Fibroblast of lung (primary cell): ENCODE measurements around the gene PLA2G1B. TPM values are rescaled to one million over a fixed set of nuclear protein-coding genes. Genes with fewer than 3 reads are reported as not detected.

Source experiments
- DNase-seq, 2 donors: peaks; one replicate each; pipeline versions ENCODE4 v3.0.0 to v3.0.0-alpha.2; 2010; ENCODE audit warnings: low read depth in 2 of 2
- H2AFZ ChIP-seq: 2 replicates; pipeline ENCODE4 v1.5.1; 2012; ENCODE audit warnings: low read length, control low read depth, inconsistent platforms
- H3K27ac ChIP-seq: 2 replicates; pipeline ENCODE4 v1.5.1; 2011; ENCODE audit warnings: low read length, control low read depth; ENCODE audit not compliant: insufficient read depth
- H3K27me3 ChIP-seq: 2 replicates; pipeline ENCODE4 v1.5.1; 2011; ENCODE audit warnings: mild to moderate bottlenecking, low read length; ENCODE audit not compliant: control insufficient read depth, insufficient read depth
- H3K36me3 ChIP-seq: 2 replicates; pipeline ENCODE4 v1.5.1; 2011; ENCODE audit warnings: low read length; ENCODE audit not compliant: control insufficient read depth, insufficient read depth
- H3K4me1 ChIP-seq: 2 replicates; pipeline ENCODE4 v1.5.1; 2011; ENCODE audit warnings: low read length; ENCODE audit not compliant: control insufficient read depth, insufficient read depth; ENCODE audit errors: extremely low read depth
- H3K4me2 ChIP-seq: 2 replicates; pipeline ENCODE4 v1.5.1; 2011; ENCODE audit warnings: low read length, control low read depth; ENCODE audit not compliant: insufficient read depth; ENCODE audit errors: extremely low read depth
- H3K4me3 ChIP-seq, 4 experiments: fragments of 200-600 bp in 1 of 4; sonication (generic) in 1 of 4; replicated peaks in 1 of 4; 2 replicates each; pipeline ENCODE4 v1.5.1; 2011 to 2016; ENCODE audit warnings: low read length in 4 of 4, low read depth in 3 of 4, mild to moderate bottlenecking in 3 of 4, control low read depth in 2 of 4, inconsistent platforms in 1 of 4, mixed read lengths in 1 of 4; ENCODE audit not compliant: insufficient read depth in 1 of 4; ENCODE audit errors: control extremely low read depth in 1 of 4
- H3K79me2 ChIP-seq: 2 replicates; pipeline ENCODE4 v1.5.1; 2012; ENCODE audit warnings: mild to moderate bottlenecking, low read length, inconsistent platforms; ENCODE audit not compliant: control insufficient read depth, insufficient read depth
- H3K9ac ChIP-seq: 2 replicates; pipeline ENCODE4 v1.5.1; 2011; ENCODE audit warnings: mild to moderate bottlenecking, low read length, control low read depth; ENCODE audit not compliant: insufficient read depth
- H3K9me3 ChIP-seq: 2 replicates; pipeline ENCODE4 v1.5.1; 2012; ENCODE audit warnings: low read depth, low read length; ENCODE audit not compliant: control insufficient read depth, insufficient read depth
- H4K20me1 ChIP-seq: 2 replicates; pipeline ENCODE4 v1.5.1; 2011; ENCODE audit warnings: low read length; ENCODE audit not compliant: control insufficient read depth, insufficient read depth; ENCODE audit errors: extremely low read depth
- EZH2 ChIP-seq: IDR thresholded peaks from 2 replicates; pipeline ENCODE4 v1.5.1; 2012; ENCODE audit warnings: low read length, control low read depth, mild to moderate bottlenecking; ENCODE audit errors: missing control alignments
- polyA plus RNA-seq, 2 donors: library from polyadenylated mRNA; depleted of rRNA in 1 of 2; stranded (reverse) in 1 of 2; unstranded in 1 of 2; fragments of >200 nt; gene quantifications; 2 replicates each; pipeline ENCODE4 v1.2.1, GENCODE V29; 2011 to 2012; ENCODE audit warnings: missing spikeins in 1 of 2
- total RNA-seq: library from RNA; depleted of rRNA; stranded (reverse); fragments of >200 nt; gene quantifications from 2 replicates; pipeline ENCODE4 v1.2.1, GENCODE V29; 2014
- TF ChIP-seq, protein P1 (sequence below), 2 donors: IDR thresholded peaks in 1 of 2; conservative IDR thresholded peaks in 1 of 2; 1 replicate in 1 of 2; 2 replicates in 1 of 2; pipeline ENCODE4 v1.5.1; 2011 to 2012; ENCODE audit warnings: low read length in 2 of 2, control low read depth in 1 of 2, inconsistent platforms in 1 of 2, low read depth in 1 of 2, mild to moderate bottlenecking in 1 of 2

Gene PLA2G1B
- total and polyA plus RNA-seq, 2 donors (not counting 1 experiment from before 2014, with no cell fraction given) = 0.20 TPM; not detected in 1

DNA sequence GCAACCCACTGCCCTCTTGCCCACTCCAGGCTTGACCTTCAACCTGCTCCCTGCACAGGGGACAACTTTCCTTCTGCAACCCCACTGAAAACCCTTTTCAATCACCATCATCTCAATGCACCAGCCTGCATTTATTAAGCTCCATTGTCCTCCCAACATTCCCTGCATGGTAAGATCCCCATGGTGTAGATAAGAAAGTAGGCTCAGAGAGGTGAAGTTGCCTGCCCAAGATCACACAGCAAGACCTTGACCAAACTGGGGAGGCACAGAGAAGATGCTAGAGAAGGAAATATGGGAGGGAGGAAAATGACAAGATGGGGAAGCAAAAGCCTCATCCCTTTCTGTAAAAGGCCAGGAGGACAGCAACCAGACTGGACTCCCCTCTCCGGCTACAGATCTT, 31.5 kb upstream of the PLA2G1B start:
- Histone ChIP-seq H3K27me3 (no peaks in the 10 kb centered on the region), H3K4me3 (no peak overlapping the region), H4K20me1 (no peaks in the 10 kb centered on the region), H3K9me3 (no peaks in the 10 kb centered on the region), H3K36me3 (no peaks in the 10 kb centered on the region), H2AFZ (no peak overlapping the region), H3K27ac (no peak overlapping the region), H3K4me1 (no peaks in the 10 kb centered on the region), H3K4me2 (no peak overlapping the region), H3K9ac (no peak overlapping the region), H3K79me2 (no peaks in the 10 kb centered on the region)
- TF ChIP-seq, protein P1, sequence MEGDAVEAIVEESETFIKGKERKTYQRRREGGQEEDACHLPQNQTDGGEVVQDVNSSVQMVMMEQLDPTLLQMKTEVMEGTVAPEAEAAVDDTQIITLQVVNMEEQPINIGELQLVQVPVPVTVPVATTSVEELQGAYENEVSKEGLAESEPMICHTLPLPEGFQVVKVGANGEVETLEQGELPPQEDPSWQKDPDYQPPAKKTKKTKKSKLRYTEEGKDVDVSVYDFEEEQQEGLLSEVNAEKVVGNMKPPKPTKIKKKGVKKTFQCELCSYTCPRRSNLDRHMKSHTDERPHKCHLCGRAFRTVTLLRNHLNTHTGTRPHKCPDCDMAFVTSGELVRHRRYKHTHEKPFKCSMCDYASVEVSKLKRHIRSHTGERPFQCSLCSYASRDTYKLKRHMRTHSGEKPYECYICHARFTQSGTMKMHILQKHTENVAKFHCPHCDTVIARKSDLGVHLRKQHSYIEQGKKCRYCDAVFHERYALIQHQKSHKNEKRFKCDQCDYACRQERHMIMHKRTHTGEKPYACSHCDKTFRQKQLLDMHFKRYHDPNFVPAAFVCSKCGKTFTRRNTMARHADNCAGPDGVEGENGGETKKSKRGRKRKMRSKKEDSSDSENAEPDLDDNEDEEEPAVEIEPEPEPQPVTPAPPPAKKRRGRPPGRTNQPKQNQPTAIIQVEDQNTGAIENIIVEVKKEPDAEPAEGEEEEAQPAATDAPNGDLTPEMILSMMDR (conservative IDR thresholded peaks at IDR 0.05 in 1 of 2, IDR thresholded peaks at IDR 0.05 in 1 of 2; ENCODE audit: low read depth in 1 of 2, low read length in 2 of 2) = no peak
- no peak for TF ChIP-seq EZH2
- no peak for DNase-seq

DNA sequence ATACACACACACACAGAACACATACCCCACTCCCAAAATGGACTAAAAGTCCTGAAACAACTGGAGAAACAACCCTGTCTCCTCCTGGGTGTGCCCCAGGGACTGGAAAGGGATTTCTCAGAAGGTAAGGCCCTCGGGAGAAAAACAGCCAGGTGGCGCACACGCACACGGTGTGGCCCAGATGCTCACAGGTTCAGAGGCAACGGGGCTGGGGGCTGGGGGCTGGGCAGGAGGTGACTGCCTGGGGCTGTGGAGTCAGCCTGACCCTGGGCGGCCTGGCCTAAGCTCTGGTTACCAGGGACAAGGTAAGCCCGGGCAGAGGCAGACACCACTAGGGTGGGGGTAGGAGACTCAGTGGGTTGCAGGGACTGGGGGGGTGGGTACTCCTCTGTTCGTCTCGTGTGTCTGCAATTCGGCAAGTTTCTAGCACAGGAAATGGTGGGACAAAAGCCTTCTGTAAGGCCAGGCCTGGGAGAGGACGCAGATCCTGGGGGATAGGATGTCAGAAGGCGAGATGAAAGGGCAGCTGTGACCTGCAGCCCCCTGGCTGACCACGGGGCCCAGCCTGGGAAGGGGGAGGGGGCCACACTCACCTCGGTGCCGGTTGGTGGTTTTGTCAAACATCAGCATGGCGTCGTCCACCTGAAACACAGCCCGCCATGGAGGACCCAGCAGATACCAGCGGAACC, 31.0 kb upstream of the PLA2G1B start:
- Histone ChIP-seq H3K79me2 (no peaks in the 10 kb centered on the region), H4K20me1 (no peaks in the 10 kb centered on the region), H3K4me1 (no peaks in the 10 kb centered on the region), H3K4me3 (no peak overlapping the region), H3K9me3 (no peaks in the 10 kb centered on the region), H3K9ac (no peak overlapping the region), H3K36me3 (no peaks in the 10 kb centered on the region), H3K4me2 (no peak overlapping the region), H3K27ac (no peak overlapping the region), H2AFZ (no peak overlapping the region), H3K27me3 (no peaks in the 10 kb centered on the region)
- no peak for TF ChIP-seq EZH2
- TF ChIP-seq, protein P1 (conservative IDR thresholded peaks at IDR 0.05 in 1 of 2, IDR thresholded peaks at IDR 0.05 in 1 of 2; ENCODE audit: low read depth in 1 of 2, low read length in 2 of 2) = no peak
- DNase-seq = no peak

DNA sequence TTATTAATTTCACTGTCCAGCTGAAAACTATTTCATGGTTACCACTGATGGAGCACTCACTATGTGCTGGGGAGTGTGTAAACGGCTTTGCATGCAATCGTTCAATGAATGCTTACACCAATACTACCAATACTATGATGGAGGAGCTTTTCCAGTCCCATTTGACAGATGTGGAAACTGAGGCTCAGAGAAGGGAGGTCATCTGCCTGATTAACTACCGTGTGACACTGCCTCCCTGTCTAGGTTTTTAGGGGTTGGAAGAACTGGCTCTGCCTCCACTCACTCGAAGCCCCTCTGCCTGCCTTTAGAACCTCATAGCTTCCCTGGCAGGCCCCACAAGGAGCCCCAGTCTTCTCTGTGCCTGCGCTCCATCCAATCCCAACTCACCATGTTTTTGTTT, 29.5 kb upstream of the PLA2G1B start:
- no peak for DNase-seq
- no peaks in the 10 kb centered on the region for H3K4me1 ChIP-seq
- H3K36me3 ChIP-seq = no peaks in the 10 kb centered on the region
- no peak overlapping the region for H3K27ac ChIP-seq
- TF ChIP-seq, protein P1 (conservative IDR thresholded peaks at IDR 0.05 in 1 of 2, IDR thresholded peaks at IDR 0.05 in 1 of 2; ENCODE audit: low read depth in 1 of 2, low read length in 2 of 2) = no peak
- TF ChIP-seq EZH2 = no peak
- H3K9me3 ChIP-seq = no peaks in the 10 kb centered on the region
- no peaks in the 10 kb centered on the region for H3K79me2 ChIP-seq
- H3K9ac ChIP-seq = no peak overlapping the region
- no peak overlapping the region for H2AFZ ChIP-seq
- H3K4me2 ChIP-seq = no peak overlapping the region
- H3K4me3 ChIP-seq = no peak overlapping the region
- H3K27me3 ChIP-seq = no peaks in the 10 kb centered on the region
- H4K20me1 ChIP-seq = no peaks in the 10 kb centered on the region
